Erythroblast (primary cell): Measurements from ENCODE around the gene GPHN.

Source experiments
- GATA1 ChIP-seq: IDR thresholded peaks from 2 replicates; pipeline ENCODE4 v1.6.1; 2011; ENCODE audit warnings: low read depth, mild to moderate bottlenecking, control low read depth, low read length, moderate library complexity
- POLR2A ChIP-seq: IDR thresholded peaks from 2 replicates; pipeline ENCODE4 v1.6.1; 2011; ENCODE audit warnings: mild to moderate bottlenecking, low read length

GRCh38 chr14:66804141-66804540 lies 296.2 kb downstream of the GPHN start:
- TF ChIP-seq POLR2A (no peak), GATA1 (no peak)
